T-cell (primary cell): ENCODE results near the gene NPIPB5. TPM values are rescaled to one million over a fixed set of nuclear protein-coding genes. Genes with fewer than 3 reads are reported as not detected.
"Not testable (repeated sequence)": the region's sequence is repeated elsewhere in the genome, so short reads cannot be mapped to it uniquely, and the experiment has no call there.

ENCODE experiments used
- ATAC-seq, 4 experiments: fragments of 200-7000 bp in 3 of 4; fragments of 150-1000 bp in 1 of 4; cut with Tn5 transposase; replicated peaks in 1 of 4; 1 replicate in 3 of 4; 2 replicates in 1 of 4; pipeline ENCODE4 v1.10.0; 2021; ENCODE audit warnings: moderate library complexity in 3 of 4, mild to moderate bottlenecking in 2 of 4, moderate number of reproducible peaks in 1 of 4
- CTCF ChIA-PET, 2 donors: fragments of 300-600 bp; sonication (Branson Sonifier 250); formaldehyde crosslinking; loops; one replicate each; lab custom pipeline; 2022; ENCODE audit warnings: antibody characterized with exemption in 2 of 2; lab: Charles Lee
- POLR2A ChIA-PET, 2 donors: fragments of 300-600 bp; sonication (Branson Sonifier 250); formaldehyde crosslinking; loops; one replicate each; lab custom pipeline; 2022; ENCODE audit warnings: antibody characterized with exemption in 2 of 2; lab: Charles Lee
- DNase-seq, 35 experiments: peaks; one replicate each; pipeline versions ENCODE4 v3.0.0 to v3.0.0-alpha.2; 2013 to 2023
- H3K27ac ChIP-seq: one replicate; pipeline ENCODE4 v1.5.1; 2013; ENCODE audit warnings: low read length
- H3K27me3 ChIP-seq, 2 experiments: replicated peaks in 1 of 2; 1 replicate in 1 of 2; 2 replicates in 1 of 2; pipeline versions ENCODE4 v1.6.1 to v1.7.0; 2013; ENCODE audit warnings: low read length in 1 of 2, mixed read lengths in 1 of 2; ENCODE audit not compliant: control insufficient read depth in 2 of 2, insufficient read depth in 2 of 2; ENCODE audit errors: extremely low read depth in 1 of 2
- H3K36me3 ChIP-seq, 2 donors: 1 replicate in 1 of 2; 2 replicates in 1 of 2; pipeline versions ENCODE4 v1.6.1 to v1.7.0; 2013; ENCODE audit warnings: low read length in 1 of 2; ENCODE audit not compliant: control insufficient read depth in 2 of 2, insufficient read depth in 1 of 2; ENCODE audit errors: extremely low read depth in 1 of 2
- H3K4me1 ChIP-seq, 2 experiments: 1 replicate in 1 of 2; 2 replicates in 1 of 2; pipeline versions ENCODE4 v1.6.1 to v1.7.0; 2013; ENCODE audit warnings: low read length in 2 of 2, mixed read lengths in 1 of 2; ENCODE audit not compliant: insufficient read depth in 2 of 2, control insufficient read depth in 1 of 2; ENCODE audit errors: extremely low read depth in 1 of 2
- H3K4me3 ChIP-seq, 2 donors: 1 replicate in 1 of 2; 2 replicates in 1 of 2; pipeline versions ENCODE4 v1.5.1 to v1.7.0; 2013; ENCODE audit warnings: mild to moderate bottlenecking in 2 of 2, low read length in 1 of 2, moderate library complexity in 1 of 2; ENCODE audit not compliant: control insufficient read depth in 1 of 2; ENCODE audit errors: extremely low read depth in 1 of 2
- H3K9me3 ChIP-seq: 2 replicates; pipeline ENCODE4 v1.7.0; 2013
- H3K27ac Mint-ChIP-seq, 2 donors: one replicate each; pipeline ENCODE4 v1.8.0; 2020 to 2021; ENCODE audit warnings: mild to moderate bottlenecking in 2 of 2, mixed read lengths in 2 of 2
- H3K27me3 Mint-ChIP-seq, 2 donors: one replicate each; pipeline ENCODE4 v1.8.0; 2021 to 2022; ENCODE audit warnings: mixed read lengths in 2 of 2
- H3K36me3 Mint-ChIP-seq: one replicate; pipeline ENCODE4 v1.8.0; 2021; ENCODE audit warnings: mixed read lengths
- H3K4me1 Mint-ChIP-seq, 3 donors: one replicate each; pipeline ENCODE4 v1.8.0; 2020 to 2022; ENCODE audit warnings: mixed read lengths in 3 of 3, mild to moderate bottlenecking in 1 of 3
- H3K4me3 Mint-ChIP-seq, 3 donors: one replicate each; pipeline ENCODE4 v1.8.0; 2020 to 2022; ENCODE audit warnings: mild to moderate bottlenecking in 3 of 3, mixed read lengths in 3 of 3, moderate library complexity in 3 of 3
- H3K9me3 Mint-ChIP-seq, 3 donors: one replicate each; pipeline ENCODE4 v1.8.0; 2020 to 2022; ENCODE audit warnings: mixed read lengths in 3 of 3
- WGBS: methylation state at CpG from one replicate; pipeline ENCODE4 v1.1.5; 2013; ENCODE audit warnings: missing lambda C conversion rate; ENCODE audit not compliant: insufficient coverage; 5-methylcytosine and 5-hydroxymethylcytosine counted together
- total RNA-seq, 35 experiments: library from RNA in 6 of 35; stranded (reverse) in 6 of 35; fragments of 120-200 nt in 1 of 35; gene quantifications; one replicate each; pipeline versions ENCODE4 v1.2.1 to v1.2.4 and lab custom pipeline; 2013 to 2026

Gene NPIPB5
- total RNA-seq (100 to 1,000 TPM; 268 to 576 (median 332) TPM), total RNA-seq (lab: John Stamatoyannopoulos, UW) (0.25 to 3.1 (median 1.1) reads per million in 29 experiments)
- total RNA-seq (2013), result 281 TPM

- H3K27me3 ChIP-seq, H3K36me3 Mint-ChIP-seq, H3K4me1 ChIP-seq, POLR2A ChIA-PET, CTCF ChIA-PET, ATAC-seq, H3K27ac Mint-ChIP-seq, H3K27ac ChIP-seq, H3K36me3 ChIP-seq, H3K4me3 Mint-ChIP-seq, H3K9me3 ChIP-seq, H3K9me3 Mint-ChIP-seq, H3K27me3 Mint-ChIP-seq, H3K4me3 ChIP-seq, H3K4me1 Mint-ChIP-seq, DNase-seq: not testable (repeated sequence)
- WGBS, result no CpG with 5 or more reads among the region's 4 CpGs
Observed at GRCh38 chr16:22510591-22510990, at the start of gene NPIPB5. NPIPB5 (plus strand) TSS chr16:22510891; CDS start chr16:22513802, 2,911 bp downstream.

- H3K36me3 ChIP-seq, H3K4me3 Mint-ChIP-seq, H3K4me3 ChIP-seq, H3K4me1 ChIP-seq, H3K27ac Mint-ChIP-seq, H3K27me3 ChIP-seq, H3K27ac ChIP-seq, H3K36me3 Mint-ChIP-seq, POLR2A ChIA-PET, H3K4me1 Mint-ChIP-seq, DNase-seq, H3K9me3 ChIP-seq, ATAC-seq, CTCF ChIA-PET, H3K9me3 Mint-ChIP-seq, H3K27me3 Mint-ChIP-seq: not testable (repeated sequence)
- no CpG with 5 or more reads among the region's 6 CpGs for WGBS
Observed at GRCh38 chr16:22468846-22469245, 41.8 kb upstream of the NPIPB5 start.

- H3K4me3 ChIP-seq, H3K9me3 ChIP-seq, H3K27me3 Mint-ChIP-seq, DNase-seq, H3K27me3 ChIP-seq, H3K36me3 Mint-ChIP-seq, H3K4me3 Mint-ChIP-seq, H3K27ac Mint-ChIP-seq, CTCF ChIA-PET, H3K4me1 ChIP-seq, H3K36me3 ChIP-seq, H3K4me1 Mint-ChIP-seq, H3K27ac ChIP-seq, ATAC-seq, H3K9me3 Mint-ChIP-seq: not testable (repeated sequence)
- POLR2A ChIA-PET, result interaction anchor here in 1 of 2 donors (0.5 kb wide), 1 partner anchor 634 kb away, joined by 6 read pairs; no protein-coding TSS in a partner anchor
- WGBS, result 94% methylated on average over 3 of the region's 4 CpGs
Observed at GRCh38 chr16:22537996-22538395, 27.3 kb downstream of the NPIPB5 start.

- H3K4me3 Mint-ChIP-seq, ATAC-seq, H3K9me3 Mint-ChIP-seq, H3K9me3 ChIP-seq, H3K4me3 ChIP-seq, DNase-seq, H3K4me1 Mint-ChIP-seq, H3K27ac Mint-ChIP-seq, H3K27ac ChIP-seq, POLR2A ChIA-PET, H3K36me3 Mint-ChIP-seq, H3K27me3 Mint-ChIP-seq, H3K27me3 ChIP-seq, H3K36me3 ChIP-seq, CTCF ChIA-PET, H3K4me1 ChIP-seq: not testable (repeated sequence)
- WGBS, result no CpG with 5 or more reads among the region's 2 CpGs
Observed at GRCh38 chr16:22544809-22545208, 34.1 kb downstream of the NPIPB5 start.

GRCh38 chr16:22546630-22547029 lies 35.9 kb downstream of the NPIPB5 start:
- H3K36me3 ChIP-seq, H3K27me3 ChIP-seq, H3K27ac Mint-ChIP-seq, DNase-seq, H3K9me3 ChIP-seq, H3K4me3 ChIP-seq, H3K27me3 Mint-ChIP-seq, H3K4me1 Mint-ChIP-seq, H3K36me3 Mint-ChIP-seq, POLR2A ChIA-PET, CTCF ChIA-PET, H3K27ac ChIP-seq, H3K4me3 Mint-ChIP-seq, H3K4me1 ChIP-seq, H3K9me3 Mint-ChIP-seq, ATAC-seq: not testable (repeated sequence)
- WGBS, result no CpG with 5 or more reads among the region's 2 CpGs

GRCh38 chr16:22547170-22547765 lies 36.6 kb downstream of the NPIPB5 start:
- H3K9me3 ChIP-seq, H3K4me1 Mint-ChIP-seq, H3K4me3 ChIP-seq, H3K27ac Mint-ChIP-seq, ATAC-seq, H3K27me3 ChIP-seq, H3K27ac ChIP-seq, H3K36me3 ChIP-seq, H3K4me1 ChIP-seq, H3K27me3 Mint-ChIP-seq, H3K4me3 Mint-ChIP-seq, H3K36me3 Mint-ChIP-seq, DNase-seq, POLR2A ChIA-PET, H3K9me3 Mint-ChIP-seq, CTCF ChIA-PET: not testable (repeated sequence)
- 97% methylated on average over 2 of the region's 2 CpGs for WGBS

- POLR2A ChIA-PET, H3K4me1 Mint-ChIP-seq, H3K4me3 ChIP-seq, H3K9me3 ChIP-seq, H3K4me1 ChIP-seq, DNase-seq, H3K27me3 Mint-ChIP-seq, H3K36me3 ChIP-seq, H3K27ac Mint-ChIP-seq, H3K36me3 Mint-ChIP-seq, H3K4me3 Mint-ChIP-seq, H3K27ac ChIP-seq, H3K27me3 ChIP-seq, ATAC-seq, CTCF ChIA-PET, H3K9me3 Mint-ChIP-seq: not testable (repeated sequence)
- WGBS, result no CpG with 5 or more reads among the region's 6 CpGs
Observed at GRCh38 chr16:22549853-22550252, 39.2 kb downstream of the NPIPB5 start.
